ENCODE measurements around the gene CST3. TPM values are rescaled to one million over a fixed set of nuclear protein-coding genes. Genes with fewer than 3 reads are reported as not detected.

Gene CST3
- total RNA-seq, 6 donors from 2014 or later: 201 to 1,402 (median 970) TPM

- Histone ChIP-seq H3K4me3 (no peak overlapping the region), H3K9me3 (no peaks in the 10 kb centered on the region), H3K4me1 (peaks cover 4 to 15% (median 8%) of the 10 kb centered on the region in 4 donors), H3K27me3 (no peaks in the 10 kb centered on the region), H3K27ac (no peak overlapping the region), H3K36me3 (no peaks in the 10 kb centered on the region)
- ATAC-seq (ENCODE audit: low FRiP score in 2 of 2) (no peak), DNase-seq (no peak)
- WGBS, 2 donors: 94 to 96% methylated on average over 7 of the region's 7 CpGs
- TF ChIP-seq POLR2AphosphoS5 (IDR thresholded peaks at IDR 0.05): no peak
- TF ChIP-seq EP300 (IDR thresholded peaks at IDR 0.05): no peak
- no peak for TF ChIP-seq POLR2A (IDR thresholded peaks at IDR 0.05)
- no peak for TF ChIP-seq CTCF (IDR thresholded peaks at IDR 0.05)
Measured at GRCh38 chr20:23644164-23644563, 6.4 kb upstream of the CST3 start.

- no peaks in the 10 kb centered on the region for H3K9me3 ChIP-seq
- ATAC-seq (ENCODE audit: low FRiP score in 2 of 2): no peak
- H3K36me3 ChIP-seq: no peaks in the 10 kb centered on the region
- no peak for DNase-seq
- H3K27ac ChIP-seq: no peak overlapping the region
- H3K27me3 ChIP-seq: no peaks in the 10 kb centered on the region
- TF ChIP-seq EP300 (IDR thresholded peaks at IDR 0.05) (no peak), POLR2AphosphoS5 (IDR thresholded peaks at IDR 0.05) (no peak), CTCF (IDR thresholded peaks at IDR 0.05) (no peak), POLR2A (IDR thresholded peaks at IDR 0.05) (no peak)
- peaks cover 4 to 15% (median 8%) of the 10 kb centered on the region in 4 donors for H3K4me1 ChIP-seq
- WGBS, 2 donors: 53 to 80% methylated on average over 6 of the region's 6 CpGs
- no peak overlapping the region for H3K4me3 ChIP-seq
Measured at GRCh38 chr20:23643659-23644058, 5.9 kb upstream of the CST3 start.

DNA sequence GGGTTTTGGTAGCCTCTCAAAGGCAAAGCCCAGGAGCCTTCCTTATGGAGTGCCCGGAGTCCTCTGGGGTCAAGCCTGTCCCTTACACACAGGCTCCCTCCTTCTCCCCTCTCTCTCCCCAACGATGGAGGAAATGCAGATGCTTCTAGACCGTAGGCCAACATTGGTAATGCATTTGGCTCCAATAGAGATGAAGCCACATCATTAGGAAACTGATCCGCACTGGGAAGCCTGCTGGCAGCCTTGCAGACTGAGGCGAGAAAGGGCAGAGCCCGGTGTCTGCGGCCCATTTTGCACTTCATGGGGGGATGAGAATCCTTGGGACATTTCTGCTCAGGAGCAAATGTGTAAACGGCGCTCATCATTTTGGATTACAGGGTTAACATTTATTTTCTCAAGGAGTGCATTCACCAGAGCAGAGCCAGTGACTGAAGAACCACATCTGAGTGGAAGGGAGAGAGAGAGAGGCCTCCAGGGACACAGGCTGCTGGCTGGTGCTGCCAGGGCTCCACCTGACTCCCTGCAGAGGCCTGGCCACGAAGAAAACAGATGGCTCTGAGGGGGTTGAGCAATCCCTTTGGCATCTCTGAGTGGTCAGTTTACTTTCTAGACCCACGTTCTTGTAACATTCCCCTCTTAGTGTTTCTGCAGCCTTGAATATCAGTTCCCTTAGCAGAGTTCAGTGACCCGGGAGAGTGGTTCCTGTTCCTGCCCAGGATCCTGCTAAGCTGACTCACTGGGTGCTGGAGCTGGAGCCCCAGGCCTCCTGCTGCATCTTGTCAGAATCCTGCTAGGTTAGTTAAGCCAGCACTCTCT, 4.4 kb upstream of the CST3 start:
- no peaks in the 10 kb centered on the region for H3K27me3 ChIP-seq
- 66 to 69% methylated on average over 12 of the region's 12 CpGs for WGBS, 2 donors
- H3K27ac ChIP-seq: peak overlapping the region in 2 of 4 donors; percentile 4 to 54
- H3K4me1 ChIP-seq: peaks cover 4 to 16% (median 8%) of the 10 kb centered on the region in 4 donors
- no peak overlapping the region for H3K4me3 ChIP-seq
- H3K36me3 ChIP-seq: no peaks in the 10 kb centered on the region
- ATAC-seq (ENCODE audit: low FRiP score in 2 of 2) (peak in 1 of 2 donors; percentile 27), DNase-seq (peak in 1 of 2 donors; percentile 69)
- no peak for TF ChIP-seq POLR2A (IDR thresholded peaks at IDR 0.05)
- H3K9me3 ChIP-seq: no peaks in the 10 kb centered on the region

DNA sequence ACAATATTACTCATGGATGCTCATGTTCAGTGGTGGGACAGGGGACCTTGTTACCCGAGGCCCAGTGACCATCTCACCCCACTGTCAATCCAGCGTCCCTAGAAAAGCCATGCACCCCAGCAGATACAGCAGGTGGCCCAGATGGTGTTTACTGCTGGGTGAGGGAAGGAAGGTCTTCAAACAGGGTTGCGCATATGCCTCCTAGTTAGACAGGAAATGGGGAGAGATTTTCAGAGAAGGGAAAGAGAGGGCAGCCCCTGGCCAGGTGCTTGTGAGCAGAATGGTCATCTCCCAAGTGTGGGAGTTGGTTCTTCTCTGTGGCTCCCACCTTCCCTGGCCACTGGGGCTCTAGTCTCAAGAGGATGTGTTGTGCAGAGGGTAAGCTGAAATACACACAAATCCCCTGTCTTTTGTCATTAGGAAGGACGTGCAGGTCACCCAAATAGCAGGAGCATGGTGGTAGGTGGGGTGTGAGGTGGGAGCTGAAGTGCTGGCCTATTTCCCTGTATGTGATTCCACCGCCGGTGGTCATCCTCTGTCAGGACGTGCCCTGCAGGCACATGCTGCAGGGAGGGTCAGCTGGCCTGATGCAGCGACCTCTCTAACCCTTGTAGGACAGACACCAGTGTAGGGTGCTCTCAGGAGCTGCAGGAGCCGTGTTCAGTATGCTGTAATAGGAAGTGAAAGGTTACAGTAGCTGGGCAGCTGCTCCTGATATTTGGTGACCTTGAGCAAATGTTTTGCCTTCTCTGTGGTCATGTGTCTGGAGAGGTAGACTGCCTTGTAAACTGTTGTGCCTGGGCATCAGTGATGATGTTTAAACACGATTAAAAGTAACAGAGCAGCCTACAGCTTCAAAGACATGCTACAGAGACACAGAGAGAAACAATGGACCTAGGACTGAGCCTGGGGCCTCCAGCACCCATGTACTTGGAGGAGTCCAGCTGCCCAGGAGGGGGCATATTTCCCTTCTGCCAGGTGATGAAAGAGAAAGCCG, 3.2 kb upstream of the CST3 start:
- no peak for DNase-seq
- 83 to 87% methylated on average over 9 to 11 of the region's 11 CpGs for WGBS, 2 donors
- Histone ChIP-seq H3K36me3 (no peaks in the 10 kb centered on the region), H3K9me3 (no peaks in the 10 kb centered on the region), H3K27ac (no peak overlapping the region), H3K4me3 (no peak overlapping the region), H3K27me3 (no peaks in the 10 kb centered on the region), H3K4me1 (peaks cover 12 to 27% (median 18%) of the 10 kb centered on the region in 4 donors)
- TF ChIP-seq EP300 (IDR thresholded peaks at IDR 0.05) (no peak), POLR2AphosphoS5 (IDR thresholded peaks at IDR 0.05) (no peak), CTCF (IDR thresholded peaks at IDR 0.05) (no peak), POLR2A (IDR thresholded peaks at IDR 0.05) (no peak)
- ATAC-seq (ENCODE audit: low FRiP score in 2 of 2): no peak

GRCh38 chr20:23640018-23640601, 2.4 kb upstream of the CST3 start:
- no peak overlapping the region for H3K27ac ChIP-seq
- H3K36me3 ChIP-seq: peaks cover 0 to under 1% (median under 1%) of the 10 kb centered on the region in 4 donors
- ATAC-seq (ENCODE audit: low FRiP score in 2 of 2): no peak
- H3K4me1 ChIP-seq: peaks cover 19 to 36% (median 24%) of the 10 kb centered on the region in 4 donors
- no peaks in the 10 kb centered on the region for H3K9me3 ChIP-seq
- H3K4me3 ChIP-seq: no peak overlapping the region
- WGBS, 2 donors: 78 to 85% methylated on average over 6 to 8 of the region's 8 CpGs
- no peak for DNase-seq
- H3K27me3 ChIP-seq: no peaks in the 10 kb centered on the region
- TF ChIP-seq POLR2A (IDR thresholded peaks at IDR 0.05) (no peak), CTCF (IDR thresholded peaks at IDR 0.05) (no peak), POLR2AphosphoS5 (IDR thresholded peaks at IDR 0.05) (no peak), EP300 (IDR thresholded peaks at IDR 0.05) (no peak)
